GM12878 (cell line): ENCODE measurements around the gene ST6GALNAC3. TPM values are rescaled to one million over a fixed set of nuclear protein-coding genes. Genes with fewer than 3 reads are reported as not detected.

ENCODE experiments used
- ATAC-seq: fragments of 200-7000 bp; cut with Tn5 transposase; 3 replicates; pipeline ENCODE4 v1.9.1; 2020; ENCODE audit warnings: mild to moderate bottlenecking, moderate library complexity
- BruUV-seq: library from RNA; stranded (reverse); fragments of 400-500 nt; replicated peaks from 2 replicates; lab custom pipeline; 2021; lab: Mats Ljungman, UMichigan
- CTCF ChIA-PET: fragments of 300-600 bp; sonication (Branson Sonifier 250); formaldehyde crosslinking; extraction: SDS; loops from one replicate; lab custom pipeline; 2021; ENCODE audit warnings: inconsistent platforms; lab: Yijun Ruan, JAX
- POLR2A ChIA-PET: fragments of 350-600 bp; formaldehyde crosslinking; extraction: SDS; loops from one replicate; lab custom pipeline; 2021; ENCODE audit warnings: inconsistent platforms; lab: Charles Lee
- RAD21 ChIA-PET: fragments of 300-600 bp; sonication (Branson Sonifier 250); formaldehyde crosslinking; loops from one replicate; lab custom pipeline; 2023; ENCODE audit warnings: antibody characterized with exemption; ENCODE audit not compliant: unreplicated experiment; lab: Charles Lee
- SMC1A ChIA-PET: fragments of 300-600 bp; sonication (Branson Sonifier 250); formaldehyde crosslinking; loops from one replicate; lab custom pipeline; 2023; ENCODE audit not compliant: unreplicated experiment, uncharacterized antibody; lab: Charles Lee
- DNase-seq: peaks from one replicate; pipeline ENCODE4 v3.0.0-alpha.2; 2011; ENCODE audit warnings: low read depth, low spot score
- FAIRE-seq: peaks from 3 replicates; lab custom pipeline; 2011; peaks lifted over from hg19 to GRCh38; lab: Jason Lieb, UNC
- H2AFZ ChIP-seq: 2 replicates; pipeline ENCODE4 v1.6.0; 2011; ENCODE audit warnings: low read depth, low read length, control low read depth; ENCODE audit not compliant: control insufficient read depth
- H3K27ac ChIP-seq: 2 replicates; pipeline ENCODE4 v1.5.1; 2011; ENCODE audit warnings: control low read depth; ENCODE audit not compliant: control insufficient read depth, insufficient read depth
- H3K27me3 ChIP-seq, 2 experiments: replicated peaks in 1 of 2; 2 replicates each; pipeline versions ENCODE4 v1.6.0 to v1.6.1; 2011; ENCODE audit warnings: low read length in 1 of 2; ENCODE audit not compliant: control insufficient read depth in 2 of 2, insufficient read depth in 2 of 2
- H3K36me3 ChIP-seq, 2 experiments: 2 replicates each; pipeline ENCODE4 v1.5.1; 2011; ENCODE audit warnings: low read length in 1 of 2; ENCODE audit not compliant: control insufficient read depth in 2 of 2, insufficient read depth in 2 of 2
- H3K4me1 ChIP-seq: 2 replicates; pipeline ENCODE4 v1.6.1; 2011; ENCODE audit warnings: mild to moderate bottlenecking, low read length, moderate library complexity, mixed read lengths; ENCODE audit not compliant: control insufficient read depth, insufficient read depth
- H3K4me2 ChIP-seq: 2 replicates; pipeline ENCODE4 v1.6.0; 2011; ENCODE audit warnings: control low read depth; ENCODE audit not compliant: control insufficient read depth, insufficient read depth
- H3K4me3 ChIP-seq: fragments of 200-600 bp; sonication (generic); 2 replicates; pipeline ENCODE4 v1.5.1; 2016
- H3K79me2 ChIP-seq: 2 replicates; pipeline ENCODE4 v1.6.0; 2011; ENCODE audit warnings: low read length; ENCODE audit not compliant: control insufficient read depth, insufficient read depth
- H3K9ac ChIP-seq: 2 replicates; pipeline ENCODE4 v1.8.0; 2011; ENCODE audit warnings: low read length, control low read depth, mixed read lengths; ENCODE audit not compliant: control insufficient read depth, insufficient read depth
- H3K9me3 ChIP-seq: replicated peaks from 3 replicates; pipeline ENCODE4 v1.5.1; 2011; ENCODE audit warnings: mild to moderate bottlenecking, low read length; ENCODE audit not compliant: control insufficient read depth, insufficient read depth
- H4K20me1 ChIP-seq: 2 replicates; pipeline ENCODE4 v1.6.0; 2011; ENCODE audit not compliant: control insufficient read depth, insufficient read depth
- CREB1 ChIP-seq: IDR thresholded peaks from 2 replicates; pipeline ENCODE4 v1.6.1; 2012; ENCODE audit warnings: low read depth, mild to moderate bottlenecking, inconsistent platforms
- GABPA ChIP-seq: IDR thresholded peaks from 2 replicates; pipeline ENCODE4 v1.6.1; 2014; ENCODE audit warnings: antibody characterized with exemption, low read depth, mild to moderate bottlenecking, inconsistent platforms
- IRF5 ChIP-seq: fragments of 450-650 bp; IDR thresholded peaks from 2 replicates; pipeline ENCODE4 v1.6.1; 2017; ENCODE audit warnings: borderline replicate concordance
- WRNIP1 ChIP-seq: IDR thresholded peaks from 2 replicates; pipeline ENCODE4 v1.6.1; 2011; ENCODE audit warnings: low read depth, low read length, improper control_type of control experiment, borderline replicate concordance
- ZNF687 ChIP-seq: fragments of 450-650 bp; IDR thresholded peaks from 2 replicates; pipeline ENCODE4 v1.6.1; 2017; ENCODE audit warnings: mild to moderate bottlenecking, moderate library complexity
- WGBS: methylation state at CpG from one replicate; pipeline ENCODE4 v1.1.6; 2016; ENCODE audit warnings: low lambda C conversion rate; ENCODE audit not compliant: insufficient replicate concordance, insufficient coverage; ENCODE audit errors: missing lambda C conversion rate; 5-methylcytosine and 5-hydroxymethylcytosine counted together
- in situ Hi-C: fragments of 300-500 bp; cut with MboI; formaldehyde crosslinking; loops from 9 replicates; pipeline ENCODE4 v1.14.3; 2018; ENCODE audit warnings: mixed read lengths
- intact Hi-C: fragments of 100-400 bp; cut with micrococcal nuclease; formaldehyde crosslinking; loops from one replicate; pipeline ENCODE4 v1.14.2; 2022; ENCODE audit not compliant: unreplicated experiment
- polyA plus RNA-seq, 11 experiments: library from polyadenylated mRNA; depleted of rRNA in 4 of 11; unstranded in 6 of 11; stranded (reverse) in 5 of 11; fragments of >200 nt; fragmentation: Nextera tagmentation in 4 of 11; fragmentation: Illumina TruSeq in 1 of 11; extraction: Ambion mirVana in 4 of 11; extraction: Trizol in 1 of 11; gene quantifications; 1 replicate in 1 of 11; 2 replicates in 10 of 11; pipeline versions ENCODE4 v1.2.1 to v1.2.3, GENCODE V29; 2011 to 2016; ENCODE audit warnings: inconsistent platforms in 2 of 11, missing spikeins in 2 of 11, low read depth in 1 of 11
- total RNA-seq, 4 experiments: library from RNA; depleted of rRNA in 3 of 4; stranded (reverse); fragments of >200 nt in 3 of 4; fragmentation: Illumina TruSeq in 1 of 4; extraction: Trizol in 1 of 4; gene quantifications; 2 replicates each; pipeline versions ENCODE4 v1.2.1 to v1.2.3, GENCODE V29; 2013 to 2021

The ST6GALNAC3 gene
- total and polyA plus RNA-seq, 10 of the 15 experiments (the other 5 are each of a cell fraction or from before 2014, with no cell fraction given) = 0.04 to 0.68 (median 0.18) TPM; not detected in 3

DNA sequence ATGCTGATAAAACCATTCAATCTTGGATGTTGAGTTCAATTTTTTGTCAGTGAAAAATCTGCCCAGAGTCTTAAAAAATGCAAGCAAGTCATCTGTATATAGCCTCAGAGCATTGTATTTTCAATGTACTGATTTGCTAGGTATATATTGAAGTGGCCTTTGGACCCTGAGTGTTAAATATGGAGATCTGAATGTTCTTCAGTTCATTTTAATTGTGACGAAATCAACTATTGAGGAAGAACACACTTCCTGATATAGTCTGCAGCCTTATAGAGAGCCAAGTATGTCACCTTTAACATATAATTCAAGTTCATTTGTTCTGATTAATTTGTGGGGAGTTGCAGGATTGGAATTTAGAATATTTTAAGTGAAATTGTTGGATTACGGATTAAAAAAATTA lies 128.1 kb downstream of the ST6GALNAC3 start:
- Histone ChIP-seq H4K20me1 (no peaks in the 10 kb centered on the region), H3K4me1 (no peaks in the 10 kb centered on the region), H3K4me2 (no peak overlapping the region), H3K9me3 (no peaks in the 10 kb centered on the region), H2AFZ (no peak overlapping the region), H3K27ac (no peak overlapping the region), H3K4me3 (no peak overlapping the region), H3K9ac (no peak overlapping the region), H3K27me3 (no peaks in the 10 kb centered on the region; a peak in 1 of 4 replicates), H3K79me2 (no peaks in the 10 kb centered on the region), H3K36me3 (no peaks in the 10 kb centered on the region)
- ChIA-PET POLR2A (no interaction called here), SMC1A (no interaction called here), CTCF (no interaction called here), RAD21 (no interaction called here)
- FAIRE-seq (no peak), DNase-seq (no peak), ATAC-seq (no peak)
- 45% methylated on average over 2 of the region's 2 CpGs for WGBS
- in situ Hi-C loops = no loop called here
- no peak for TF ChIP-seq GABPA
- TF ChIP-seq ZNF687 = no peak
- TF ChIP-seq CREB1 = no peak
- no peak for TF ChIP-seq IRF5
- no peak for TF ChIP-seq WRNIP1
- no TSS peak for BruUV-seq
- intact Hi-C loops = no loop called here
